H1 (cell line): ENCODE measurements around the gene USP10. TPM values are rescaled to one million over a fixed set of nuclear protein-coding genes. Genes with fewer than 3 reads are reported as not detected.

Source experiments
- CBX5 ChIP-seq: fragments of 300-800, 300-1000 bp; sonication (generic); IDR thresholded peaks from 2 replicates; pipeline ENCODE4 v1.7.1; 2016; ENCODE audit warnings: antibody characterized with exemption, low read length, low read depth
- CHD1 ChIP-seq: IDR thresholded peaks from 2 replicates; pipeline ENCODE4 v1.6.1; 2012; ENCODE audit warnings: low read depth, low read length, improper control_type of control experiment
- CHD2 ChIP-seq: IDR thresholded peaks from 2 replicates; pipeline ENCODE4 v1.6.1; 2012; ENCODE audit warnings: low read length, improper control_type of control experiment
- EGR1 ChIP-seq: IDR thresholded peaks from 2 replicates; pipeline ENCODE4 v1.6.1; 2011; ENCODE audit warnings: low read depth, low read length, borderline replicate concordance
- NANOG ChIP-seq: IDR thresholded peaks from 2 replicates; pipeline ENCODE4 v1.6.1; 2011; ENCODE audit warnings: low read length, low read depth, mild to moderate bottlenecking, inconsistent platforms; ENCODE audit not compliant: insufficient read depth, poor library complexity, severe bottlenecking
- SIRT6 ChIP-seq: IDR thresholded peaks from one replicate; pipeline ENCODE4 v1.7.1; 2012; ENCODE audit warnings: low read length, inconsistent platforms
- SUZ12 ChIP-seq: fragments of 200-600 bp; sonication (generic); IDR thresholded peaks from 2 replicates; pipeline ENCODE4 v1.6.1; 2012; ENCODE audit warnings: mild to moderate bottlenecking, inconsistent platforms, low read length, moderate library complexity, mixed read lengths
- TBP ChIP-seq: IDR thresholded peaks from 2 replicates; pipeline ENCODE4 v1.6.1; 2011; ENCODE audit warnings: low read depth, low read length, improper control_type of control experiment
- polyA plus RNA-seq, 7 experiments: library from polyadenylated mRNA; depleted of rRNA in 3 of 7; stranded (reverse) in 5 of 7; unstranded in 2 of 7; fragments of >200 nt in 5 of 7; fragments of 200-250 nt in 2 of 7; gene quantifications; 1 replicate in 5 of 7; 2 replicates in 1 of 7; 4 replicates in 1 of 7; pipeline versions ENCODE4 v1.2.1 to v1.2.3, GENCODE V29; 2011 to 2013; ENCODE audit warnings: missing spikeins in 2 of 7, mixed read lengths in 2 of 7
- total RNA-seq: library from RNA; stranded (reverse); fragmentation: NEBNext Ultra II Directional; extraction: Animal tissue kit (Norgen Biotek cat#: 25700); gene quantifications from 2 replicates; pipeline ENCODE4 v1.2.1, GENCODE V29; 2021
- TF ChIP-seq, protein P1 (sequence below): fragments of 300-600 bp; sonication (generic); IDR thresholded peaks from 2 replicates; pipeline ENCODE4 v1.7.1; 2012; ENCODE audit warnings: low read length, moderate library complexity, mild to moderate bottlenecking, inconsistent platforms; ENCODE audit not compliant: insufficient replicate concordance
- TF ChIP-seq, protein P2 (sequence below), 3 experiments: IDR thresholded peaks; 1 replicate in 2 of 3; 2 replicates in 1 of 3; pipeline versions ENCODE4 v1.5.1 to v1.6.1; 2011; ENCODE audit warnings: low read length in 3 of 3, mild to moderate bottlenecking in 3 of 3, inconsistent platforms in 2 of 3, low read depth in 1 of 3, moderate library complexity in 1 of 3; ENCODE audit not compliant: insufficient read depth in 1 of 3; ENCODE audit errors: control extremely low read depth in 1 of 3

Gene USP10
- total and polyA plus RNA-seq, 2 of the 8 experiments (the other 6 are each of a cell fraction or from before 2014, with no cell fraction given): 171 to 195 TPM

- TF ChIP-seq, protein P1, sequence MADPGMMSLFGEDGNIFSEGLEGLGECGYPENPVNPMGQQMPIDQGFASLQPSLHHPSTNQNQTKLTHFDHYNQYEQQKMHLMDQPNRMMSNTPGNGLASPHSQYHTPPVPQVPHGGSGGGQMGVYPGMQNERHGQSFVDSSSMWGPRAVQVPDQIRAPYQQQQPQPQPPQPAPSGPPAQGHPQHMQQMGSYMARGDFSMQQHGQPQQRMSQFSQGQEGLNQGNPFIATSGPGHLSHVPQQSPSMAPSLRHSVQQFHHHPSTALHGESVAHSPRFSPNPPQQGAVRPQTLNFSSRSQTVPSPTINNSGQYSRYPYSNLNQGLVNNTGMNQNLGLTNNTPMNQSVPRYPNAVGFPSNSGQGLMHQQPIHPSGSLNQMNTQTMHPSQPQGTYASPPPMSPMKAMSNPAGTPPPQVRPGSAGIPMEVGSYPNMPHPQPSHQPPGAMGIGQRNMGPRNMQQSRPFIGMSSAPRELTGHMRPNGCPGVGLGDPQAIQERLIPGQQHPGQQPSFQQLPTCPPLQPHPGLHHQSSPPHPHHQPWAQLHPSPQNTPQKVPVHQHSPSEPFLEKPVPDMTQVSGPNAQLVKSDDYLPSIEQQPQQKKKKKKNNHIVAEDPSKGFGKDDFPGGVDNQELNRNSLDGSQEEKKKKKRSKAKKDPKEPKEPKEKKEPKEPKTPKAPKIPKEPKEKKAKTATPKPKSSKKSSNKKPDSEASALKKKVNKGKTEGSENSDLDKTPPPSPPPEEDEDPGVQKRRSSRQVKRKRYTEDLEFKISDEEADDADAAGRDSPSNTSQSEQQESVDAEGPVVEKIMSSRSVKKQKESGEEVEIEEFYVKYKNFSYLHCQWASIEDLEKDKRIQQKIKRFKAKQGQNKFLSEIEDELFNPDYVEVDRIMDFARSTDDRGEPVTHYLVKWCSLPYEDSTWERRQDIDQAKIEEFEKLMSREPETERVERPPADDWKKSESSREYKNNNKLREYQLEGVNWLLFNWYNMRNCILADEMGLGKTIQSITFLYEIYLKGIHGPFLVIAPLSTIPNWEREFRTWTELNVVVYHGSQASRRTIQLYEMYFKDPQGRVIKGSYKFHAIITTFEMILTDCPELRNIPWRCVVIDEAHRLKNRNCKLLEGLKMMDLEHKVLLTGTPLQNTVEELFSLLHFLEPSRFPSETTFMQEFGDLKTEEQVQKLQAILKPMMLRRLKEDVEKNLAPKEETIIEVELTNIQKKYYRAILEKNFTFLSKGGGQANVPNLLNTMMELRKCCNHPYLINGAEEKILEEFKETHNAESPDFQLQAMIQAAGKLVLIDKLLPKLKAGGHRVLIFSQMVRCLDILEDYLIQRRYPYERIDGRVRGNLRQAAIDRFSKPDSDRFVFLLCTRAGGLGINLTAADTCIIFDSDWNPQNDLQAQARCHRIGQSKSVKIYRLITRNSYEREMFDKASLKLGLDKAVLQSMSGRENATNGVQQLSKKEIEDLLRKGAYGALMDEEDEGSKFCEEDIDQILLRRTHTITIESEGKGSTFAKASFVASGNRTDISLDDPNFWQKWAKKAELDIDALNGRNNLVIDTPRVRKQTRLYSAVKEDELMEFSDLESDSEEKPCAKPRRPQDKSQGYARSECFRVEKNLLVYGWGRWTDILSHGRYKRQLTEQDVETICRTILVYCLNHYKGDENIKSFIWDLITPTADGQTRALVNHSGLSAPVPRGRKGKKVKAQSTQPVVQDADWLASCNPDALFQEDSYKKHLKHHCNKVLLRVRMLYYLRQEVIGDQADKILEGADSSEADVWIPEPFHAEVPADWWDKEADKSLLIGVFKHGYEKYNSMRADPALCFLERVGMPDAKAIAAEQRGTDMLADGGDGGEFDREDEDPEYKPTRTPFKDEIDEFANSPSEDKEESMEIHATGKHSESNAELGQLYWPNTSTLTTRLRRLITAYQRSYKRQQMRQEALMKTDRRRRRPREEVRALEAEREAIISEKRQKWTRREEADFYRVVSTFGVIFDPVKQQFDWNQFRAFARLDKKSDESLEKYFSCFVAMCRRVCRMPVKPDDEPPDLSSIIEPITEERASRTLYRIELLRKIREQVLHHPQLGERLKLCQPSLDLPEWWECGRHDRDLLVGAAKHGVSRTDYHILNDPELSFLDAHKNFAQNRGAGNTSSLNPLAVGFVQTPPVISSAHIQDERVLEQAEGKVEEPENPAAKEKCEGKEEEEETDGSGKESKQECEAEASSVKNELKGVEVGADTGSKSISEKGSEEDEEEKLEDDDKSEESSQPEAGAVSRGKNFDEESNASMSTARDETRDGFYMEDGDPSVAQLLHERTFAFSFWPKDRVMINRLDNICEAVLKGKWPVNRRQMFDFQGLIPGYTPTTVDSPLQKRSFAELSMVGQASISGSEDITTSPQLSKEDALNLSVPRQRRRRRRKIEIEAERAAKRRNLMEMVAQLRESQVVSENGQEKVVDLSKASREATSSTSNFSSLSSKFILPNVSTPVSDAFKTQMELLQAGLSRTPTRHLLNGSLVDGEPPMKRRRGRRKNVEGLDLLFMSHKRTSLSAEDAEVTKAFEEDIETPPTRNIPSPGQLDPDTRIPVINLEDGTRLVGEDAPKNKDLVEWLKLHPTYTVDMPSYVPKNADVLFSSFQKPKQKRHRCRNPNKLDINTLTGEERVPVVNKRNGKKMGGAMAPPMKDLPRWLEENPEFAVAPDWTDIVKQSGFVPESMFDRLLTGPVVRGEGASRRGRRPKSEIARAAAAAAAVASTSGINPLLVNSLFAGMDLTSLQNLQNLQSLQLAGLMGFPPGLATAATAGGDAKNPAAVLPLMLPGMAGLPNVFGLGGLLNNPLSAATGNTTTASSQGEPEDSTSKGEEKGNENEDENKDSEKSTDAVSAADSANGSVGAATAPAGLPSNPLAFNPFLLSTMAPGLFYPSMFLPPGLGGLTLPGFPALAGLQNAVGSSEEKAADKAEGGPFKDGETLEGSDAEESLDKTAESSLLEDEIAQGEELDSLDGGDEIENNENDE: no peak
- TF ChIP-seq CHD2 (no peak), CBX5 (no peak), CHD1 (no peak), TBP (no peak), NANOG (no peak), SIRT6 (no peak), EGR1 (no peak), SUZ12 (no peak)
- TF ChIP-seq, protein P2, sequence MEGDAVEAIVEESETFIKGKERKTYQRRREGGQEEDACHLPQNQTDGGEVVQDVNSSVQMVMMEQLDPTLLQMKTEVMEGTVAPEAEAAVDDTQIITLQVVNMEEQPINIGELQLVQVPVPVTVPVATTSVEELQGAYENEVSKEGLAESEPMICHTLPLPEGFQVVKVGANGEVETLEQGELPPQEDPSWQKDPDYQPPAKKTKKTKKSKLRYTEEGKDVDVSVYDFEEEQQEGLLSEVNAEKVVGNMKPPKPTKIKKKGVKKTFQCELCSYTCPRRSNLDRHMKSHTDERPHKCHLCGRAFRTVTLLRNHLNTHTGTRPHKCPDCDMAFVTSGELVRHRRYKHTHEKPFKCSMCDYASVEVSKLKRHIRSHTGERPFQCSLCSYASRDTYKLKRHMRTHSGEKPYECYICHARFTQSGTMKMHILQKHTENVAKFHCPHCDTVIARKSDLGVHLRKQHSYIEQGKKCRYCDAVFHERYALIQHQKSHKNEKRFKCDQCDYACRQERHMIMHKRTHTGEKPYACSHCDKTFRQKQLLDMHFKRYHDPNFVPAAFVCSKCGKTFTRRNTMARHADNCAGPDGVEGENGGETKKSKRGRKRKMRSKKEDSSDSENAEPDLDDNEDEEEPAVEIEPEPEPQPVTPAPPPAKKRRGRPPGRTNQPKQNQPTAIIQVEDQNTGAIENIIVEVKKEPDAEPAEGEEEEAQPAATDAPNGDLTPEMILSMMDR (IDR thresholded peaks at IDR 0.05; ENCODE audit: control extremely low read depth in 1 of 3, insufficient read depth in 1 of 3, low read depth in 1 of 3, low read length in 3 of 3): no peak
These were observed 45.6 kb upstream of the USP10 start (continued) for GRCh38 chr16:84654238-84654637.
